Lower lobe of right lung (tissue), 2 donors: ENCODE data around the gene LRP1B. TPM values are rescaled to one million over a fixed set of nuclear protein-coding genes. Genes with fewer than 3 reads are reported as not detected.

Source experiments
- ATAC-seq, 2 donors: fragments of 200-7000 bp; cut with Tn5 transposase; one replicate each; pipeline ENCODE4 v1.9.1; 2020 to 2022; ENCODE audit warnings: mild to moderate bottlenecking in 2 of 2, moderate library complexity in 2 of 2
- DNase-seq: peaks from one replicate; pipeline ENCODE4 v3.0.0-alpha.2; 2020
- H3K27ac ChIP-seq: fragments of 200-600 bp; one replicate; pipeline ENCODE4 v1.8.0; 2022
- H3K27me3 ChIP-seq: fragments of 200-600 bp; one replicate; pipeline ENCODE4 v1.8.0; 2022; ENCODE audit warnings: low read depth
- H3K36me3 ChIP-seq: fragments of 200-600 bp; one replicate; pipeline ENCODE4 v1.8.0; 2022; ENCODE audit warnings: mild to moderate bottlenecking
- H3K4me1 ChIP-seq: fragments of 200-600 bp; one replicate; pipeline ENCODE4 v1.8.0; 2022
- H3K4me3 ChIP-seq: fragments of 200-600 bp; one replicate; pipeline ENCODE4 v1.8.0; 2022; ENCODE audit warnings: mild to moderate bottlenecking
- H3K9me3 ChIP-seq: fragments of 200-600 bp; one replicate; pipeline ENCODE4 v1.8.0; 2022
- intact Hi-C: fragments of 100-400 bp; cut with DNase I; formaldehyde crosslinking; loops from one replicate; pipeline ENCODE4 v1.11.0; 2022
- total RNA-seq: library from RNA; stranded (reverse); fragmentation: NEBNext Ultra II Directional; extraction: Animal tissue kit (Norgen Biotek cat#: 25700); gene quantifications from one replicate; pipeline ENCODE4 v1.2.1, GENCODE V29; 2021
- TF ChIP-seq, protein P1 (sequence below): fragments of 200-600 bp; IDR thresholded peaks from one replicate; pipeline ENCODE4 v1.8.0; 2022; ENCODE audit warnings: antibody characterized with exemption, mild to moderate bottlenecking
- donor health status: DM: no; HTN: yes; CAD: no; lungs with severe emphysema.

LRP1B gene
- total RNA-seq, 1 donor from 2014 or later, result 0.09 TPM

DNA sequence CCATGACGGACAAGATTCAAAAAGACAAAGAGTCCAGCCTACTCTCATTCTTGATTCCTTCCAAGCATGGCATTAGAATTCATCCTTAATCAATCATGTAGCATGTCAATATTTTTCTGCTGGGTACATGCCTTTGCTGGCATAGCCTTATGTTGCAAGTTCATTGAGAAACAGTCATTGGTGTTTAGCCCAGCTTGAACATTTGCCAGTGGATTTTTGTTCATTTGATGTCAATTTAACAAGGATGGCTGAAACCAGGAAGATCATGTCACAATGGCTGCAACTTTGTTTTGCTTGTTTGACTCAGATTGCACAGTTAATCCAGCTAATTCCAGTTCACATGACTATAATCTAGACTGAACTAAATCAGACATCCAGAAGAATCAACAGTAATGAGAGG, 1132.2 kb downstream of the LRP1B start:
- intact Hi-C loops, result no loop called here
- Histone ChIP-seq H3K36me3 (no peaks in the 10 kb centered on the region), H3K27me3 (no peaks in the 10 kb centered on the region), H3K4me1 (no peaks in the 10 kb centered on the region), H3K9me3 (no peaks in the 10 kb centered on the region), H3K27ac (no peak overlapping the region), H3K4me3 (no peak overlapping the region)
- ATAC-seq (no peak), DNase-seq (no peak)
- TF ChIP-seq, protein P1, sequence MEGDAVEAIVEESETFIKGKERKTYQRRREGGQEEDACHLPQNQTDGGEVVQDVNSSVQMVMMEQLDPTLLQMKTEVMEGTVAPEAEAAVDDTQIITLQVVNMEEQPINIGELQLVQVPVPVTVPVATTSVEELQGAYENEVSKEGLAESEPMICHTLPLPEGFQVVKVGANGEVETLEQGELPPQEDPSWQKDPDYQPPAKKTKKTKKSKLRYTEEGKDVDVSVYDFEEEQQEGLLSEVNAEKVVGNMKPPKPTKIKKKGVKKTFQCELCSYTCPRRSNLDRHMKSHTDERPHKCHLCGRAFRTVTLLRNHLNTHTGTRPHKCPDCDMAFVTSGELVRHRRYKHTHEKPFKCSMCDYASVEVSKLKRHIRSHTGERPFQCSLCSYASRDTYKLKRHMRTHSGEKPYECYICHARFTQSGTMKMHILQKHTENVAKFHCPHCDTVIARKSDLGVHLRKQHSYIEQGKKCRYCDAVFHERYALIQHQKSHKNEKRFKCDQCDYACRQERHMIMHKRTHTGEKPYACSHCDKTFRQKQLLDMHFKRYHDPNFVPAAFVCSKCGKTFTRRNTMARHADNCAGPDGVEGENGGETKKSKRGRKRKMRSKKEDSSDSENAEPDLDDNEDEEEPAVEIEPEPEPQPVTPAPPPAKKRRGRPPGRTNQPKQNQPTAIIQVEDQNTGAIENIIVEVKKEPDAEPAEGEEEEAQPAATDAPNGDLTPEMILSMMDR, result no peak

DNA sequence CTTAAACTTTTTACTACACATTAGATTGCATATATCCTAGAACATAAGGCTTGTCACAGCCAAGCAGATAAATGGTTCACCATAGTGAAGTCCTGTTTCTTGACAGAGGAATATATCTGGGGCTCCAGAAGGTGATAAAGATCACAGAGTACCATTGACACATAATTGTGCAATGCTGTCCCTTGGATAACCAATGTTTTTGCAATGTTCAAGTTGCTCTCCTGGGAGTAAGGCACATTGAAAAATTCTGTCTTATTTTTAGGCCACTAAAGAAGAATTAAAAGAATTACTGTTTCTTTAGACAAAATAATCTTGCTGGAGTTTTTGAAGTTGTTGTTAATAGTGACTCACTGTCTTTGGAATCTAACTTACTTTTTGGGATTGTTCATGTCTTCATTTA, 1132.8 kb downstream of the LRP1B start:
- no peaks in the 10 kb centered on the region for H3K27me3 ChIP-seq
- TF ChIP-seq, protein P1, result no peak
- no peak for DNase-seq
- H3K4me1 ChIP-seq, result no peaks in the 10 kb centered on the region
- ATAC-seq, result no peak
- no peaks in the 10 kb centered on the region for H3K36me3 ChIP-seq
- intact Hi-C loops, result no loop called here
- H3K9me3 ChIP-seq, result no peaks in the 10 kb centered on the region
- no peak overlapping the region for H3K4me3 ChIP-seq
- no peak overlapping the region for H3K27ac ChIP-seq

- Histone ChIP-seq H3K4me1 (no peaks in the 10 kb centered on the region), H3K27ac (no peak overlapping the region), H3K36me3 (no peaks in the 10 kb centered on the region), H3K9me3 (no peaks in the 10 kb centered on the region), H3K4me3 (no peak overlapping the region), H3K27me3 (no peaks in the 10 kb centered on the region)
- DNase-seq (no peak), ATAC-seq (no peak)
- TF ChIP-seq, protein P1, result no peak
- intact Hi-C loops, result no loop called here
Observed at GRCh38 chr2:140994856-140995255, 1136.0 kb downstream of the LRP1B start.

DNA sequence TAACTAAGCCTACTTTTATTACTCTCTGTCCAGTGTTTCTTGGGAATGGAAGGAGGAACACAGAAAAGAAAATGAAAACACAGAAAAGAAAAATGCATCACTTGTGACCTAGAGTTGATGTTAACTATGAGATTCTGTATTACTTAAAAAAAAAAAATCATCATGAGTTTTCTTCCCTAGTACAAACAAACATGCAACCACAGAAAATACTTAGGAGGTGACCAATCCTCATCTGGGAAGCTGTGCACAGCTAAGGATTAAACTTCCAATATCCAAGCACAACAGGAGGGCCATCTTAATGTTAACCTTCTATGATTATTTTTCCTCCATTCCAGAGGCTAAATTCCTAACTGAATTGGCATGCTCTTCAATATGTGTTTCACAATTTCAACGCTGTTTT, 1140.4 kb downstream of the LRP1B start:
- no peak for DNase-seq

DNA sequence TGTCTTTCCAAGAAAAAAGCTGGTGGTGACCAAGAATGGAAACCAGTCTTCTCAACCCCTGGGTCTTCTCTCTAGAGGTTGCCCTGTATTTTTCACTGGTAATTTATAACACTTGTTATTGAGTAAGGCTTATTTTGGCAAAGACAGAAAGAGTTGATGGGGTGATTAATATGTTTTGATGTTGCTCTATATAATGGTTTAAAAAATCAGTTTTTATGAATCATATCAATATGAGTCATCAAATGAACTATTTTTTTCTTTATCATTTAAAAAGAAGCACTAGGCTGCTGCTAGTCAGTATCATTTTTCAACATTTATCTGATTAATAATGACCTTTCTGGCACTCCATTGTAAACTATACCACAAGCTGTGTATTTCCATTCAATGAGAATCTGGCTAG, 1142.2 kb downstream of the LRP1B start:
- DNase-seq (no peak), ATAC-seq (no peak)
- TF ChIP-seq, protein P1, result no peak
- Histone ChIP-seq H3K27me3 (no peaks in the 10 kb centered on the region), H3K4me3 (no peak overlapping the region), H3K36me3 (no peaks in the 10 kb centered on the region), H3K9me3 (no peaks in the 10 kb centered on the region), H3K27ac (no peak overlapping the region), H3K4me1 (no peaks in the 10 kb centered on the region)
- intact Hi-C loops, result no loop called here

More for the DNA sequence above, 1140.4 kb downstream of the LRP1B start:
- Histone ChIP-seq H3K9me3 (no peaks in the 10 kb centered on the region), H3K4me3 (no peak overlapping the region), H3K36me3 (no peaks in the 10 kb centered on the region), H3K27me3 (no peaks in the 10 kb centered on the region), H3K27ac (no peak overlapping the region), H3K4me1 (no peaks in the 10 kb centered on the region)
- ATAC-seq, result no peak
- intact Hi-C loops, result no loop called here
- TF ChIP-seq, protein P1, result no peak

DNA sequence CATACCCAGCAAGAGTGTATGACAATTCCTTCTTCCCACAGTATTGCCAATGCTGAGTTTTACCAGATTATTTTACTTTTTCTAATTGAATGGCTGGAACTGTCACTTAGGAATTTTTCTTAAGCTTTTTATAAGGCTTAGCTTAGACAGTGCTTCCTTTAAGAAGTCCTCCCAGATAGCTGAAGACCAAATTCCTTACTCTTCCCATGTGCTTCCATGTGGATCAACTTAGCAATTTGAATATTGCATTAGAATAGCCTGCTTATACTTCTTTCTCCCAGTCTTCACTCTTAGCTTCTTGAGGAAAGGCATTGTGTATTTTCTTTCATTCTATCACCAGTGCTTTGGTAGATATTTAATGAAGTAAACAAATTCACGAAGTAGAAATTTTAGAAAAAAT, 1144.4 kb downstream of the LRP1B start:
- Histone ChIP-seq H3K9me3 (no peaks in the 10 kb centered on the region), H3K27me3 (no peaks in the 10 kb centered on the region), H3K36me3 (no peaks in the 10 kb centered on the region), H3K4me3 (no peak overlapping the region), H3K27ac (no peak overlapping the region), H3K4me1 (no peaks in the 10 kb centered on the region)
- TF ChIP-seq, protein P1, result no peak
- no peak for ATAC-seq
- DNase-seq, result no peak
- intact Hi-C loops, result no loop called here
